H9 (cell line): ENCODE measurements around the gene PUM1. TPM values are rescaled to one million over a fixed set of nuclear protein-coding genes. Genes with fewer than 3 reads are reported as not detected.

ENCODE experiments used
- DNase-seq: peaks from one replicate; pipeline ENCODE4 v3.0.0-alpha.2; 2017
- H2AFZ ChIP-seq: one replicate; pipeline ENCODE4 v1.6.1; 2013; ENCODE audit warnings: mild to moderate bottlenecking, low read length, control low read depth, moderate library complexity
- H2AK5ac ChIP-seq: 2 replicates; pipeline ENCODE4 v1.6.1; 2013; ENCODE audit warnings: low read length, control low read depth, mixed read lengths; ENCODE audit not compliant: insufficient read length
- H2BK120ac ChIP-seq: one replicate; pipeline ENCODE4 v1.6.1; 2013; ENCODE audit warnings: low read depth, mild to moderate bottlenecking, low read length, control low read depth, inconsistent platforms; ENCODE audit not compliant: poor library complexity, severe bottlenecking
- H2BK12ac ChIP-seq: 2 replicates; pipeline ENCODE4 v1.6.1; 2013; ENCODE audit warnings: low read length, control low read depth, mixed read lengths, low read depth; ENCODE audit not compliant: insufficient read length
- H2BK15ac ChIP-seq: 2 replicates; pipeline ENCODE4 v1.6.1; 2013; ENCODE audit warnings: low read depth, low read length, control low read depth
- H2BK20ac ChIP-seq: one replicate; pipeline ENCODE4 v1.6.1; 2013; ENCODE audit warnings: low read depth, mild to moderate bottlenecking, low read length, control low read depth, inconsistent platforms; ENCODE audit not compliant: poor library complexity, severe bottlenecking
- H2BK5ac ChIP-seq: 2 replicates; pipeline ENCODE4 v1.6.1; 2013; ENCODE audit warnings: low read length, control low read depth, mixed read lengths; ENCODE audit not compliant: insufficient read length
- H3K14ac ChIP-seq: 2 replicates; pipeline ENCODE4 v1.6.1; 2013; ENCODE audit warnings: low read length, control low read depth; ENCODE audit not compliant: insufficient read depth
- H3K18ac ChIP-seq: 2 replicates; pipeline ENCODE4 v1.6.1; 2013; ENCODE audit warnings: low read depth, mild to moderate bottlenecking, mixed read lengths, low read length, control low read depth; ENCODE audit not compliant: insufficient read length
- H3K23ac ChIP-seq: 2 replicates; pipeline ENCODE4 v1.6.1; 2013; ENCODE audit warnings: low read length, control low read depth, mixed read lengths, low read depth; ENCODE audit not compliant: insufficient read length
- H3K23me2 ChIP-seq: 2 replicates; pipeline ENCODE4 v1.6.1; 2013; ENCODE audit warnings: low read depth, mild to moderate bottlenecking, mixed read lengths, low read length, control low read depth; ENCODE audit not compliant: insufficient read length, poor library complexity, severe bottlenecking
- H3K27ac ChIP-seq: 2 replicates; pipeline ENCODE4 v1.5.1; 2013; ENCODE audit warnings: low read length, control low read depth, mixed read lengths, low read depth; ENCODE audit not compliant: insufficient read length
- H3K27me3 ChIP-seq: 2 replicates; pipeline ENCODE4 v1.6.1; 2013; ENCODE audit warnings: low read length, control low read depth, inconsistent platforms; ENCODE audit not compliant: insufficient read depth
- H3K4ac ChIP-seq: 2 replicates; pipeline ENCODE4 v1.6.1; 2013; ENCODE audit warnings: low read depth, mild to moderate bottlenecking, control low read depth, inconsistent platforms, low read length, moderate library complexity
- H3K4me1 ChIP-seq: 2 replicates; pipeline ENCODE4 v1.6.1; 2013; ENCODE audit warnings: low read length, control low read depth, inconsistent platforms; ENCODE audit not compliant: insufficient read depth
- H3K4me2 ChIP-seq: 2 replicates; pipeline ENCODE4 v1.6.1; 2013; ENCODE audit warnings: low read length, control low read depth, mixed read lengths; ENCODE audit not compliant: insufficient read length, insufficient read depth
- H3K56ac ChIP-seq: 2 replicates; pipeline ENCODE4 v1.6.1; 2013; ENCODE audit warnings: low read depth, mild to moderate bottlenecking, mixed read lengths, low read length, control low read depth; ENCODE audit not compliant: insufficient read length
- H3K79me1 ChIP-seq: 2 replicates; pipeline ENCODE4 v1.6.1; 2013; ENCODE audit warnings: low read depth, mild to moderate bottlenecking, moderate library complexity, low read length, control low read depth, inconsistent platforms; ENCODE audit not compliant: insufficient read depth, poor library complexity, severe bottlenecking
- H3K79me2 ChIP-seq: 2 replicates; pipeline ENCODE4 v1.6.1; 2013; ENCODE audit warnings: low read length, control low read depth, inconsistent platforms; ENCODE audit not compliant: insufficient read depth
- H3K9ac ChIP-seq: 2 replicates; pipeline ENCODE4 v1.6.1; 2013; ENCODE audit warnings: low read length, control low read depth, mixed read lengths; ENCODE audit not compliant: insufficient read length; ENCODE audit errors: extremely low read depth
- H3K9me3 ChIP-seq: one replicate; pipeline ENCODE4 v1.6.1; 2013; ENCODE audit warnings: low read depth, low read length, inconsistent platforms; ENCODE audit not compliant: control insufficient read depth
- H3T11ph ChIP-seq: one replicate; pipeline ENCODE4 v1.6.1; 2013; ENCODE audit warnings: mild to moderate bottlenecking, low read length, control low read depth, inconsistent platforms
- H4K20me1 ChIP-seq: one replicate; pipeline ENCODE4 v1.6.1; 2013; ENCODE audit not compliant: control insufficient read depth, insufficient read length, insufficient read depth
- H4K5ac ChIP-seq: 2 replicates; pipeline ENCODE4 v1.6.1; 2013; ENCODE audit warnings: low read depth, mild to moderate bottlenecking, mixed read lengths, low read length, control low read depth; ENCODE audit not compliant: insufficient read length
- H4K8ac ChIP-seq: replicated peaks from 2 replicates; pipeline ENCODE4 v1.6.1; 2013; ENCODE audit warnings: low read length, control low read depth, mixed read lengths, low read depth; ENCODE audit not compliant: insufficient read length
- H4K91ac ChIP-seq: 2 replicates; pipeline ENCODE4 v1.6.1; 2013; ENCODE audit warnings: low read depth, mild to moderate bottlenecking, moderate library complexity, mixed read lengths, low read length, control low read depth; ENCODE audit not compliant: insufficient read length
- H3K27ac Mint-ChIP-seq, 3 experiments: 2 replicates in 2 of 3; 3 replicates in 1 of 3; pipeline ENCODE4 v1.8.0; 2020 to 2021; ENCODE audit warnings: mixed read lengths in 3 of 3, mild to moderate bottlenecking in 1 of 3, moderate library complexity in 1 of 3
- H3K27me3 Mint-ChIP-seq: 2 replicates; pipeline ENCODE4 v1.8.0; 2021; ENCODE audit warnings: low read depth, mild to moderate bottlenecking, moderate library complexity, mixed read lengths
- H3K36me3 Mint-ChIP-seq, 3 experiments: 2 replicates in 2 of 3; 3 replicates in 1 of 3; pipeline ENCODE4 v1.8.0; 2020 to 2021; ENCODE audit warnings: low read depth in 3 of 3, mixed read lengths in 3 of 3; ENCODE audit not compliant: insufficient read depth in 1 of 3
- H3K4me1 Mint-ChIP-seq, 2 experiments: 2 replicates each; pipeline ENCODE4 v1.8.0; 2020; ENCODE audit warnings: mixed read lengths in 2 of 2
- H3K4me3 Mint-ChIP-seq, 2 experiments: 2 replicates in 1 of 2; 3 replicates in 1 of 2; pipeline ENCODE4 v1.8.0; 2020 to 2021; ENCODE audit warnings: mild to moderate bottlenecking in 2 of 2, mixed read lengths in 2 of 2, moderate library complexity in 1 of 2
- H3K9me3 Mint-ChIP-seq, 2 experiments: 2 replicates in 1 of 2; 3 replicates in 1 of 2; pipeline ENCODE4 v1.8.0; 2020; ENCODE audit warnings: mild to moderate bottlenecking in 2 of 2, mixed read lengths in 2 of 2, moderate library complexity in 1 of 2
- WGBS: extraction: QIAGEN DNeasy Blood & Tissue Kit; methylation state at CpG from one replicate; pipeline ENCODE4 v1.1.7; 2013; ENCODE audit warnings: missing lambda C conversion rate, low lambda C conversion rate, mixed read lengths; ENCODE audit not compliant: insufficient read length; ENCODE audit errors: extremely low coverage; 5-methylcytosine and 5-hydroxymethylcytosine counted together
- total RNA-seq: library from RNA; stranded (reverse); gene quantifications from 2 replicates; pipeline ENCODE4 v1.2.1, GENCODE V29; 2021
- TF ChIP-seq, protein P1 (sequence below): fragments of 200-600 bp; sonication (generic); conservative IDR thresholded peaks from 3 replicates; pipeline ENCODE4 v1.8.0; 2021; ENCODE audit warnings: antibody characterized with exemption, mild to moderate bottlenecking

PUM1 gene
- total RNA-seq, 1 experiment from 2014 or later: 164 TPM

DNA sequence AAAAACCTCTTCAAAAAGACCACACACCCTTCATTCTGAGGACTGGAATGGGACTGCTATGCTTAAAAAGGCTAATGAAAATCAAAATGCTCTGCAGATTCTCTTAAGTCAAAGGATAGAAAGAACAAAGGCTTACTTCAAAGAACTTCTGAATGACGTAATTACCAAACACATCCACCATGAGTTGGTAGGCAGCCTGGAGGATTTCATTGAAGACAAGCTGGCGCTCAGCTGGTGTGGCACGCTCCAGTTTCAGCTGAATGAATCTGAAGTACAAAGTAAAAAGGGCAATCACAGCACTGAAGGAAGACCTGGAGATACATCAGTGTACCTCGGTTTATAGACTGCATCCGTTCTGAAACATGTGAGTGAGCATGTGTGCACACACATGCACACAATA lies 113.4 kb downstream of the PUM1 start:
- no CpG with 5 or more reads among the region's 5 CpGs for WGBS
- H4K20me1 ChIP-seq: no peaks in the 10 kb centered on the region

More for the DNA sequence above, 113.4 kb downstream of the PUM1 start:
- TF ChIP-seq, protein P1, sequence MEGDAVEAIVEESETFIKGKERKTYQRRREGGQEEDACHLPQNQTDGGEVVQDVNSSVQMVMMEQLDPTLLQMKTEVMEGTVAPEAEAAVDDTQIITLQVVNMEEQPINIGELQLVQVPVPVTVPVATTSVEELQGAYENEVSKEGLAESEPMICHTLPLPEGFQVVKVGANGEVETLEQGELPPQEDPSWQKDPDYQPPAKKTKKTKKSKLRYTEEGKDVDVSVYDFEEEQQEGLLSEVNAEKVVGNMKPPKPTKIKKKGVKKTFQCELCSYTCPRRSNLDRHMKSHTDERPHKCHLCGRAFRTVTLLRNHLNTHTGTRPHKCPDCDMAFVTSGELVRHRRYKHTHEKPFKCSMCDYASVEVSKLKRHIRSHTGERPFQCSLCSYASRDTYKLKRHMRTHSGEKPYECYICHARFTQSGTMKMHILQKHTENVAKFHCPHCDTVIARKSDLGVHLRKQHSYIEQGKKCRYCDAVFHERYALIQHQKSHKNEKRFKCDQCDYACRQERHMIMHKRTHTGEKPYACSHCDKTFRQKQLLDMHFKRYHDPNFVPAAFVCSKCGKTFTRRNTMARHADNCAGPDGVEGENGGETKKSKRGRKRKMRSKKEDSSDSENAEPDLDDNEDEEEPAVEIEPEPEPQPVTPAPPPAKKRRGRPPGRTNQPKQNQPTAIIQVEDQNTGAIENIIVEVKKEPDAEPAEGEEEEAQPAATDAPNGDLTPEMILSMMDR: no peak
- Histone ChIP-seq H3K9ac (no peak overlapping the region), H2BK15ac (no peak overlapping the region), H2BK20ac (no peak overlapping the region), H2BK120ac (no peak overlapping the region), H2BK5ac (no peak overlapping the region), H3T11ph (no peak overlapping the region), H4K5ac (no peak overlapping the region), H3K27me3 (no peaks in the 10 kb centered on the region), H3K9me3 (no peaks in the 10 kb centered on the region), H2BK12ac (no peak overlapping the region), H3K18ac (no peak overlapping the region), H3K27ac (no peak overlapping the region), H3K79me1 (peaks cover 14% of the 10 kb centered on the region), H3K23me2 (no peaks in the 10 kb centered on the region), H3K14ac (no peak overlapping the region), H3K56ac (no peak overlapping the region), H3K79me2 (0 out of 2 replicates have a peak, but pooled peaks cover 1% of the 10 kb centered on the region), H4K8ac (no peak overlapping the region), H3K4me1 (no peaks in the 10 kb centered on the region), H2AK5ac (no peak overlapping the region), H2AFZ (no peak overlapping the region), H3K23ac (no peak overlapping the region), H3K4me2 (no peak overlapping the region), H4K91ac (no peak overlapping the region), H3K4ac (no peak overlapping the region)
- peaks cover 50 to 88% (median 88%) of the 10 kb centered on the region in 3 experiments; a peak in 6 of 7 replicates for H3K36me3 Mint-ChIP-seq
- H3K9me3 Mint-ChIP-seq: no peaks in the 10 kb centered on the region
- H3K27me3 Mint-ChIP-seq: no peaks in the 10 kb centered on the region
- no peak for DNase-seq
- no peak overlapping the region for H3K4me3 Mint-ChIP-seq
- H3K4me1 Mint-ChIP-seq: no peaks in the 10 kb centered on the region
- H3K27ac Mint-ChIP-seq: 0 out of 7 replicates have a peak overlapping the region, but pooled peaks of 1 of the 3 experiments have one; percentile 22
